ENCODE measurements around the gene EFCAB12.

- TF ChIP-seq CTCF (IDR thresholded peaks at IDR 0.05; ENCODE audit: insufficient read depth, low read length) (no peak), GABPA (IDR thresholded peaks at IDR 0.05; ENCODE audit: low read depth) (no peak)
These were observed 49.5 kb downstream of the EFCAB12 start for GRCh38 chr3:129378949-129379348.
